GM18517 (cell line): ENCODE data around the gene ACSL6.

Experiments used
- ATAC-seq: cut with Tn5 transposase; IDR thresholded peaks from one replicate; pipeline ENCODE4 v1.9.1; 2021; ENCODE audit warnings: mild to moderate bottlenecking, moderate library complexity; ENCODE audit not compliant: unreplicated experiment

The ACSL6 gene

DNA sequence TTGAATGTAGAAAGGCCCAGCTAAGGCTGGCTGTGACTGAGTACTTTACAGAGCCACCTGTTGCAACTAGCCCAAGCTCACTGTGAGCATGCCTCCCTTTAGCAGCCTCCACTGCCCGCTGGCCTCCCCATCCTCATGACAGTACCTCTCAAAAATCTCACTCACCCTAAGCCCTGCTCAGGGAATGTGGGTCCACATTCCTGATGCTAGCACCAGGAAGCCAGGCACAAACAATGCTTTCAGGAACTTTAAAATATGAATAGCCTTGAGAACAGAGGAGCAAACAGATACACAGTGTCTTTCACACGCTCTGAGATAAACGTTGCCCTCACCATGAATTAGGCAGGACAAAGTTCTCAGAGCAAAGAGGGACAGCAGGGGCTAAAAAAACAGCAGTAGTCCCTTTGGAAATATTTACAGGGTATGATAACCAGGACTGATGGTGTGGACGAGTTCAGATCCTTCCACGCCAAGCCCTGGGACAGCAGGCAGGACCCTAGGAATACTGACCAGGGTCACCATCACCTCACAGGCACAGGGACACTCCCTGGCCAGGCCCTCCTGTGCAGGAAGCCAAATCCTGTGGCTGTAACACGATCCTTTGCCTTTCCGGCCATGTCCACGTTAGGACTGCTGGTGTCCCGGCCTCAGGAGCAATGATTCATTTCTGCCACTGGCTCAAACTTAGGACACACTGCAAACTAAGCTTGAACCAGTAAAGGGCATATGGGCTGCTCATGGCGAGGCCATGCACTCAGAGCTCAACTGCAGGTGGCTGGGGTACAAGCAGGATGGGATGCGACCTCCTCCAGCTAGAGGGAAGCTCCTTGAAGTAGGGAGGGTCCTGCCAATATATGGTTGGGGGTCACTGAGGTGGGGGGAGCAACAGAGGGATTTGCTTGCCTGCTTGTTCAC lies 9.6 kb downstream of the ACSL6 start:
- no peak for ATAC-seq

DNA sequence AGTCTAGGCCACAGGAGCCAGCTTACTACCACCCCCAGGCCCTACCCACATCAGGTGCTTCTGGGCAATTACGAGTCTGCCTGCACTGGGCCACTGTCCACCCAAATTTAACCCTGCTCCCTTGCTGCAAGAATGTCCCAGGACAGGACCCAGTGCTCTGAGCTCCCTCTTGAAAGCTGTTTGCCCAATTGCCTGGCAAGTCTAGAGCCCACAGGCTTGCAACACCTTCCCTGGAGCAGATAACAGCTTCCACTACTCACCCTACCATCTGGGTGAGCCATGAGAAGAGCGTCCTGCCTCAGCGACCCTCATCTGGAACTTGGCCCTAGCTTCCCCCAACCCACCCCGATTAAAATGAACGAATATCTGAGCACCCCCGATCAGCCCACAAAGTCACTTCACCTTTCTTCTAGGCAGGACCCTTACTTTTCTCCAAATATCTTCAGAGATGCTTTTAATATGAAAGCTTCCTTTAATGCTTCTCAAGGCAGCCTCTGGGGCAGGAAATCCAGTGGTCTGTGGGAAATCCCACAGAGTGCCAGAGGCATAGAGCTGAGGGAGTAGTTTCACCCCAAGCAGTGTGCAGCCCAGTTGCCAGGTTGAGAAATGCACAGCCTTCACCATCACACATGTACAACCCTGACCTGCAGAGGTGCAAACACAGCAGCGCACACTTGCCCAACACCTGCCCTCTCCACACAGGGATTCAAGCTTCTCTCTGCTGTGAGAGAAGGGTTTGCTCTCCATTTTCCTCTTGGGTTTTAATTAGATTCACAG lies 10.6 kb downstream of the ACSL6 start:
- no peak for ATAC-seq

DNA sequence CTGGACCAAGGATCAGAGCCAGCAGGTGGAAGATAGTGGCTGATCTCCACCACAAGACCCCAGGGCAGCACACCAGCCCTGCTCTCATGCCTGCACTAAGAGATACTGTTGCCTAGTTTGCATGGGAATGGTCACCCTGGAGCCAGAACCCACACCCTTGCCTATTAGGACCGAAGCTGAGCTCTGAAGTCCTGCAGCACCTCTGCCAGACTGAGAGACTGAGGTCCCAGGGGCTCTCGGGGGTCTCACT lies 11.3 kb downstream of the ACSL6 start:
- ATAC-seq = no peak

DNA sequence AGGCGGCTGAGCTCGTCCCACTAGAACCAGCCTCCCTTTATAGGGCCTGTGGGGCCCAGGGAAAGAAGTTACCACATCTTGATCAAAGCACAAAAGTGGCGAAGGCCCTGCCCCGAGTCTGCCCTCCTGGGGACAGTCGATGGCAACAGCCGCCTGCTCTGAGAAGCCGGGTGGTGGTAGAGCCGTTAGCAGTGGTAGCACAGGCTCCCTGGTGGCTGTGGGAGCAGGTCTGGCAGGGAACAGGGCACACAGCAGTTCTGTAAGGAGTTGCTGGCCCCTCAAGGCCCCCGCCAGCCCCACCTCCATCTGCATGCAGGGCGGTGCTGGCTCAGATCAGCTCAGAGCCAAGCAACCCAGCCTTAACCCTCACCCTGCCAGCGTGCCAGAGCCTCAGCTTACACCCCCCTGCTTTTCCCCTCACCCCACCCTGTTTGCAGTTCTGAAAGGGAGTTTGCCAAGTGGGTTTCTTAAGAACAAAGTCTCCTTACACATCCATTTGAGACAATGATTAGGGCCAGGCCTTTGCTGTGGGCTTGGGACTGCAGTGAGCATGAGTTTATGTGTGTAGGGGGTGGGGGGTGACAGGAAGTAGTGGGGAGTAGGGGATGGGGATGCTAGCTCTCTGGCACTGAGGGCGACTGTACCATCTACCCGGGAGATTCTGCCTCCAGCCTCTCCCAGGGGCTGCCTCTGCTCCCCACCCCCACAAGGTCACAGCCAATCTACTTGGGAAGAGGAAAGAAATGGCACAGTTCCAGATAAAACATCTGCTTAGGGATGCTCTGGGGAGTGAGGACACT lies 11.8 kb downstream of the ACSL6 start:
- ATAC-seq = no peak

DNA sequence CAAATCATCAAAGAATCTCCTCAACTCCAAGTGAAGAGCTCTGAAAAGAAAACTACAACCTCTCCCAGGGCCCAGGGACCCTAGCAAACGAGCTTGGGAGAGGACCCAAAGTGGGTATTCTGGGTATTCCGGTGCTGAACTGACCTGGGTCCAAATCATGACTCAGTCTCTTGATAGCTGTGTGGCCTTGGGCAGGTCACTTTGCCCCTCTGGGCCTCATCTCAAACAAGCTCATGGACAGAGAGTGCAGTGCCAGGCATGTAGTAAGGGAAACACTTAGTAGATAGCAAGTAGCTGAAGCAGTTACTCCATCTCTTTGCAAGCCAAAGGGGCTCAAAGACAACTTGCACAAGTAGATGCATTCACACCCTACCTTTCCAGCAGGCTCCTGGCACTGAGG lies 12.4 kb downstream of the ACSL6 start:
- ATAC-seq = no peak

DNA sequence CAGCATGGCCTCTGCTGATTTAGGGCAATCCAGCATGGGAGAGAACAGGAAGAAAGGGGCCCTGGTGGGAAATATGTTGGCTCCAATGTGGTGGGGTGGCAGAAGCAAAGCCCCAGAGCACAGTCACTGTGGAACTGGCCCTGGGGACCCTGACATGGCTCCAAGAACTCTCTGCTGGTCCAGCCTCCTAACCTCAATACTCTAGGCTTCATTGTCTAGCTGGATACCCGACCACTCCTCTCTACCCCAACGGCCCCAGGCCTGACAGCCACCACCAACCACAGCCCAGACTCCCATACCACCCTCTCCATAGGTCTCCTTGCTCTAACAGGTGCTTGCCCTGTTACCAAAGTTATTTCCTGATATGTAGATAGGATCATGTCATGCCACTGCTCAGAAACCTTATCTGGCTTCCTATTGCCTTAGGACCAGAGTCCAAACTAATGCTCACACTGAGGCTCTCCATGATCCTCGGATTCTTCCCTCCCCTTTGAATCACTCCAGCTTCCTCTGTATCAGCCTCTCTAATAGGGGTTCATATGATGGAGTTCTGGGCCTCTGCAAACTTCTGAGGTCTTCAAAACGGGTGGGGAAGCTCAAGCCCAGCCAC lies 12.9 kb downstream of the ACSL6 start:
- no peak for ATAC-seq

DNA sequence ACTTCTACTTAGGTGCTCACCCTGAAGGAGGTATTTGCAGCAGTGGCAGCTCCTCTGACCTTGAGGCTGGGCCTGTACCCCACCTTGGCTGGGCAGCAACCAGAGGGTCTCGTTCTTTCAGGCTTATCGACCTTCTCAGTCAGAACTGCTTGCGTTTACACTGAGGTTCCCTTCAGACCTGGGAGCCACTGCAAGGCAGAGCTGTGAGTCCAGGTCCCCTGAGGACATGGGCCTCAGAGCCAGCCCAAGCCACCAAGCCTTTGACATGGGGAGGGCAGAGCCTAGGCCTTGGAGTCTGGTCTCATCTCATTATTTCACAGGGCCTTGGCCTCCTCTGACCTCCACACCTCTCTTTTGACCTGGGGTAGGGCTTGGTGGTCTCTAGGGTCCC lies 13.7 kb downstream of the ACSL6 start:
- ATAC-seq = no peak

DNA sequence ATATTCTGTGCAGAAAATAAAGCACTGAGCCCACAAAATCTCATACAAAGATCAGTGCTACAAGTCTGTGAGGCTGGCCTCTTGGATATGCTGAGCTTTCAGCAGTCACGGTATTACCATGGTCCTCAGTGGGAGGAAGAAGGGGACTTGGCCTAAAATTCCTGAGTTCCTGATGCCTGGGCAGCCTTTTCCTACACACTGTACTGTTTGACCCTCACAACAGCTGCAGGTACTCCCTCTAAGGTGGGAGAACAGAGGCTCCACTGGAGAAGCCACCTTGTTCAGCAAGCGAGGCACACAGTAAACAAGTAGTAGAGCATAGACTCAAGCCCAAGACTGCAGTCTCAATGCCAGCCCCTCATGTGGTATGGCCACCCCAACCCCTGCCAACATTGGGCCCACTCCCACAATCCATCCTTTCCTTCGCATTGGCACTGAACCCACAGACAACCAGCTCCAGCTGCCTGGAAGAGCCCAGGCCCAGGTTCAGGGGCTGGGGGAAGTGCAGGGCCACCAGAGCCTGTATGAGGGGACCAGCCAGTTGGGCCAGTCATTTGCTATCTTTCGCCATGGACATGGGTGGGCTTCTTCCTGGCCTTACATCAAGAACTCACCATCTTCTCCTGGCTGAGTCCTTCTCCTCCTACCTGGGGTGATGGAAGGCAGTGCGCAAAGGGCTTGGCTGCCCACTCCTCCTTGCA lies 14.3 kb downstream of the ACSL6 start:
- ATAC-seq = no peak

DNA sequence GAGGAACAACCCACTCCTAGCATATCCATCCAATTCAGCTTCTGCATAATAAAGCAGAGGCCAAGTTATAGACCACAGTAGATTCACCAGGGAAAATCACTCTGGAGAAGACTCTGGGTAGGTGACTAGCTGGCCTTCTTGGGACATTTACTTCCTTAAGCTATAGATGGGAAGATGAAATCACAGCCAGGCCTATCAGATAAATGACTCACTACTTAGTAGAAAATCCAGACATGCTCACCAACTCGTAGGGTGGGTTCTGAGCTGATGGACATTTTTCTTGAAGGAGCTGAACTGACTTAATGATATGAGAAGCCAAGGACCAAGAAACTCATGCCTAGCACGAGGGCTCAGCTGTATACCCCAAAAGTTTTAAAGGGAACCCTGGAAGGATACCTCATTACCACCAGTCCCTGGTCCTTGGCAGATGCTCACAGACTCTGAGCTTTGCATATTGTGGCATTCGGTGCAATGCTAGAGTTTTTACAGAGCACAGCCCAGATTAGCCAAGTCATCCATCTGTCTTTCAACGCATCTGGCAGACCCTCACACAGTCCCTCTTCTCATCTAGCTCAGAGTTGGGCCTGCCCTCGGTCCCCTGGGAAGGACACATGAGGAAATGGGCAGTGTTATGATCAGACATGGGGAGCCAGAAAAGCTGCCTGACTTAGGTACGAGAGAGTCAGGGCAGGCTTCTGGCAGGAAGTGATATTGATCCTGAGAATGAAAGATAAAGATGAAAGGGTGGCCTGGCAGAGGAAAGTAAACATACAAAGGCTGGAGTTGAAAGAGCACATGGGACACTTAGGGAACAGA lies 15.0 kb downstream of the ACSL6 start:
- no peak for ATAC-seq

DNA sequence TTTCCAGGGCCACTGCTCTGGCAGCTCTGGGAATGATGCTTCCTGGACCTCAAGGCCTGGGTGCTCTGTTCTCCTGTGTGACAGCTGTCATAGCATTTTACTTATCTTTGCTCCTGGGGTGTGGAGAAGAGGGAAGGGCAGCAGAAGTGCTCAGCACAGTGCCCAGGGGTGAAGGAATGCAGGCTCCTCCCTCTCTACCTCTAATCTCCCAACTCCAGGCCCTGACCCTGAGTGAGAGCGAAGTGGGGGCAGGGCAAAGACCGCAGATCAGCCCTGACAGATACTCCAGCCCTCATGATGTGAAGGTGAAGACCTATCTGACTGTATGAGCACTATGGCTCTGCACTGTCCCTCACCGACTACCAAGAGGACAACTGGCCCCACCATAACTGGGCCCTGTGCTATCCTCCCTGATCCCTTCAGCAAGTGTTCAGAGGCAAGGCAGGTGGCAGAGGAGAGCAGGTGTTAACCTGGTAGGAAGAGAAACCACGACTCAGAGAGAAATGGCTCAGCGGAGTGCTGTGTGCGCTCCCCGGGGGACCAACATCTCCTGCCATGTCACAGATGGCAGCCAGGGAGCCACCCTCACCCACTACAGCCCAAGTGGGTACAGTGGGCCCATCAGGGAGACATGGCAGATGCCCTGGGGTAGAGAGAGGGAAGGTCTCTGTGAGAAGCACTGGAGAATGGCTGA lies 16.8 kb downstream of the ACSL6 start:
- ATAC-seq = no peak

DNA sequence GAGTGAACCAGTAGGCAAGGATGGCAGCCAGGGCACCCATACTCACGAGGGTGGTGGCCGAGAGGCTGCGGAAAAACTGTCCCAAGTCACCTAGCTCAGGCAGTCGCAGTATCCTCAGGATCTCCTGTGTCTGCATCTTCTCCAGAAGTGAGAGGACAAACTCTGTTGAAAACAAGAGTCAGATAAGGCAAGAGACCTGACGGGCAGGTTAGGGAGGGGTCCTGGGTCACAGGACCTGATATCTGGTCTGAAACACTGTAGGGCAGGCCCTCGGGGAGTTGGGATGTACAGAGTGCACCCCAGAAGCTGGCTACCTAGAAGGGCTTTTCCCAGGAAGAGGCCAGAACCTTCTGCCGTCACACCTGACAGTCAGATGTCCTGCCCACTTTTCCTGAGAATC lies 17.4 kb downstream of the ACSL6 start:
- ATAC-seq = no peak

DNA sequence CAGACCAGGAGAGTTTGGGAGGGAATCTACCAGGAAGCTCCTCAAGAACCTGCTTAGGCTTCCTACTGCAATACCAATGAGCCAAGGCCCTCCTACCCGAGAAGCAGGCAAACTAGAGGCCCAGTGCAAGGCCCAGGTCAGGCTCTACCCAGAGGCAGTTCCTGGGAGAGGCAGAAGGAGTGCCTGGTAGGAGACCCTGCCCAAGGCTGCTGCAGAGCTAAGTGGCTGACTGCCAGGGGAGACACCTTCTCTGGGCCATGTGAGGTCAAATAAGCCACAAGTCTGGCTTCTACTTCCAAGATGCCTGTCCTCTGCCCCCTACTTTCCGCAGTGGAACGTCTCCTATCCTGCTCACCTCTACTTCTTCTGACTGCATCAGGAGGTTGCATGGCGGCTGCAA lies 17.8 kb downstream of the ACSL6 start:
- ATAC-seq = no peak

DNA sequence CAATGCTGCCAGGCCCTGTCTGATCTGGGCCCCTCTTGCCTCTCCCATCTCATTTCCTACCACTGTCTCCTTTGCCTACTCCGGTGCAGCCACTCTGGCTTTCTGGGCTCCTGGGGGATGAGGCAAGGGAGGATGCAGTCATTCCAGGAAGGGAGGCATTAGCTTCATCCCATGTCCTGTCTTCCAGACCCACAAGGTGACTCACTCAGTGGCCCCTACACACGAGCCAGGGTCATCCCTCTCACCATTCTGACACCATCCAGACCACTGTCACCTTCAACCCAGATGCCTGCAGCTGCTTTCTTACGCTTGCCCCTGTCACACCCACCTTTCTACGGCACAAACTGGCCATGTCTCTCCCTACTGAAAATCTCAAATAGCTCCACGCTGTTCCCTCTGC lies 19.1 kb downstream of the ACSL6 start:
- no peak for ATAC-seq

DNA sequence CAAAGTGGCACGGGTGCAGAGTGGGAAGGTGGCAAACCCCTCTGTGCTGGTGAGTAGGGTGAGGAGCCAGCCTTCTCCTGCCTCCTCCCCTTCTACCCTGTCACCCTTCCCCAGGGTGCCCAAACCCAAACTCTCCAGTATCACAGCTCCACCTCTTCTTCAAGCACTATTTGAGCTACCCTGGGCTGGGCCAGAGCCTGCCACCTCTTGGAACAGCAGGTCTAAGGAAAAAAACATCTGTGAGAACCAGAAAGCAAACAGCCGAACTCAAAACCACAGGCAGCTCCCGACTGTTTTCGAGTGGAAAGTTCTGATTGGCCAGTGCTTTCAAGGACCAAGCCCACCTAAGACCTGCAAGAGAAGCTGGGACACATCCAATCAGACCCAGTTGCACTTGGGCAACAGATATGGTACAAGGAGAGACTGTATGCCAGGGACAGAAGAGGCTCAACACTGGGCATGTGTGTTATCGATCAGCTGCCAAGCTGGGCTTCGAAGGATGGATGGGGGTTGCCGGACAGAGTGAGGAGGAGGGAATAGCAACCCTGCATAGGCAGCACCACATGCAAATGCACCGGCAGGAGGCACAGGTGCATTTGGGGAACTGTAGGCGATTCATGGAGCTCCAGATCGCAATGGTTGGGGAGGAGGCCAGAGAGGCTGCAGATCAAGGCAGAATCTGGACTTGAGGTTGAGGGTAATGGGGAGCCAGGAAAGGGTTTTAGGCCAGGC lies 19.7 kb downstream of the ACSL6 start:
- ATAC-seq = no peak

DNA sequence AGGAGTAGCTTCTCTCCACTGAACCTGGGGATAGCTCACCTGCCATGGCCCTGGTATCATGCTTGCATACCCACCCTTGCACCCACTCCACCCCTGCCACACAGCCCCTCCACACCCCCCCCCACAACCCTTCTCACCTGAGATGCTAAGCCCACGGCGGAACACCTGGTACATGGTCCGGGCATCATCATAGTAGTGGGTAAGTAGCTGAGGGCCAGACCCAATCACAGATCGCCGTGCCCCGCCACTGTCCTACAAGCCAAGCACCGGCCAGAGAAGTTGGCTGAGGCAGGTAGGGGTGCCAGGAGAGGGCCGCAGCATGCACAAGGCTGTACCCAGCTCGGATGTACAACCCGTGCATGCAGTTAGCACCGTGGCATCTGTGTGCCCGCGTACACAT lies 20.7 kb downstream of the ACSL6 start:
- no peak for ATAC-seq

DNA sequence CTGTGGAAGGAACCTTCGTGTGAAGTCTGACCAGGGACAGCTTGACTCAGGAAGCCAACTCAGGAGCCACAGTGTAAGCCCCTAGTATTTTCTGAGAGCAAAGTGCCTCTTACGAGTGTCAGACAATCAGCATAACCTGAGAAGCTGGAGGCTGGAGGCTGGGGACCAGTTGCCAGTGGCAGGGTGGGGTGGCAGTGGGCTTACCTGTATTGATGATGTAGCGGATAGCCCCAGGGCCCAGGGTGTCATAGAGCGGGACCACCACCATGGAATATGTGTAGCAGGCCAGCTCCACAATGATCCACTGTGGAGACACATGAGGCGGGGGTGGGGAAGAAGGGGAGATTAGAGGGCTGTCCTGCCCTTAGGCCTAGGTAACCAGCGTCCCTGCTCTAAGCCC lies 22.9 kb downstream of the ACSL6 start:
- no peak for ATAC-seq

DNA sequence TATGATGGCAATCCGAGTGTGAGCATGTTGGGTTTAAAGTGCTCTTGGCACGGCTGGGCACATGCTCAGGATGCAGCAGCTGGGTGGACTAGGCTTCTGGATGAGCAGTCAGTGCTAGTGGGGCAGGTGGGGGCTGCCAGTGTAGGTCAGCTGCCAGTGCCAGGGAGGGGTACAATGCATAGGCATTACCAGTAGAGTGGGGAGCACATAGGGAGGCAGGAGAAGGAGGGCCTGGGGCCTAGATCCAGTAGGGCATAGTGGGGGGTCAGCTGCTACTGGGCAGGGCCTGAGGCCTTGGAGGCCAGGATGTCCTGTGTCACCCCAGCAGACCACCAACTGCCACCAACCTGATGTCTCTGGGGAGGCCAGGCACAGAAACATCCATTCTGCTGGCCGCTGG lies 24.2 kb downstream of the ACSL6 start:
- ATAC-seq = no peak

DNA sequence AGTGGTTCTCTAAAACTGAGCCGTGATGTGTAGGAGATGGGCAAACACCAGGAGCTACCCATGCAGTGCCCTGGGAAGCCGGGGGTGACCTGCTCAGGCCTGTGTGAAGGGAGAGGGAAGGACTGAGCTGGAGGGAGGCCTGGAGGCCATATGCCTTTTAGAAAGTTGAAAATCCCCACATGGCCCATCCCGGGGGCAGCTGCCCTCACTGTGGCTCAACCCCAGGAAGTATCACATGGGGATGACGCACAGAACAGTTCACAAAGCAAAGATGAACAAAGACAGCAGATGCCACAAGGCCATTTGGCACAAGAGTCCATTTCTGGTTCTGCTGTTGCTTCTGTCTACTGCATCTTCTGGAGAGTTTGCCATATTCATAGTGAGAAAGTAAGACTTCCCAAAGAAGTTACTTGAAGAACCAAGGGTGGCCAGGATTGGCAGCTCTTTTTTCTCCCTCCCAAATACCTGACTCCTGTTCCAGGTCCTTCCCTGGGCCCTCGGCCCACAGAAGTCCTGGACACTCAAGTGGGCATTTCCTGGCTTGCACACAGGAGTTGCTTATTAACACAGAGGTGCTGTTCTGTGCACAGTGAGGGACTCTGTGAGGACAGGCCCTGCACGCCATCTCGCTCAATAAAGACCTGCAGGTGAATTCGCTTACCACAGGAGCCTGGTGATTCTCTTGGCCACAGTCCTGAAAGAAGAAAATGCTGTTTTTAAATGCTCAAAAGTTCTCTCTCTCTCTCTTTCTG lies 25.1 kb downstream of the ACSL6 start:
- ATAC-seq = no peak
